ENCODE data around the gene EIF3K.
A peak's percentile ranks its signal among the peaks of the same experiment; 100 is the strongest.

GRCh38 chr19:38632476-38633213 lies 13.7 kb downstream of the EIF3K start:
- TF ChIP-seq POLR2A (IDR thresholded peaks at IDR 0.05; ENCODE audit: low read depth, low read length): peak; percentile 48; the same call in 1 of the 2 replicates
- TF ChIP-seq, protein P1, sequence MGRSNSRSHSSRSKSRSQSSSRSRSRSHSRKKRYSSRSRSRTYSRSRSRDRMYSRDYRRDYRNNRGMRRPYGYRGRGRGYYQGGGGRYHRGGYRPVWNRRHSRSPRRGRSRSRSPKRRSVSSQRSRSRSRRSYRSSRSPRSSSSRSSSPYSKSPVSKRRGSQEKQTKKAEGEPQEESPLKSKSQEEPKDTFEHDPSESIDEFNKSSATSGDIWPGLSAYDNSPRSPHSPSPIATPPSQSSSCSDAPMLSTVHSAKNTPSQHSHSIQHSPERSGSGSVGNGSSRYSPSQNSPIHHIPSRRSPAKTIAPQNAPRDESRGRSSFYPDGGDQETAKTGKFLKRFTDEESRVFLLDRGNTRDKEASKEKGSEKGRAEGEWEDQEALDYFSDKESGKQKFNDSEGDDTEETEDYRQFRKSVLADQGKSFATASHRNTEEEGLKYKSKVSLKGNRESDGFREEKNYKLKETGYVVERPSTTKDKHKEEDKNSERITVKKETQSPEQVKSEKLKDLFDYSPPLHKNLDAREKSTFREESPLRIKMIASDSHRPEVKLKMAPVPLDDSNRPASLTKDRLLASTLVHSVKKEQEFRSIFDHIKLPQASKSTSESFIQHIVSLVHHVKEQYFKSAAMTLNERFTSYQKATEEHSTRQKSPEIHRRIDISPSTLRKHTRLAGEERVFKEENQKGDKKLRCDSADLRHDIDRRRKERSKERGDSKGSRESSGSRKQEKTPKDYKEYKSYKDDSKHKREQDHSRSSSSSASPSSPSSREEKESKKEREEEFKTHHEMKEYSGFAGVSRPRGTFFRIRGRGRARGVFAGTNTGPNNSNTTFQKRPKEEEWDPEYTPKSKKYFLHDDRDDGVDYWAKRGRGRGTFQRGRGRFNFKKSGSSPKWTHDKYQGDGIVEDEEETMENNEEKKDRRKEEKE (IDR thresholded peaks at IDR 0.05): no peak
- TF ChIP-seq POLR2AphosphoS5 (IDR thresholded peaks at IDR 0.05; ENCODE audit: low read length): no peak
- no peak for TF ChIP-seq BACH1 (IDR thresholded peaks at IDR 0.05; ENCODE audit: borderline replicate concordance)
- no peak for TF ChIP-seq MXI1 (IDR thresholded peaks at IDR 0.05; ENCODE audit: low read depth, low read length)
- TF ChIP-seq, protein P2, sequence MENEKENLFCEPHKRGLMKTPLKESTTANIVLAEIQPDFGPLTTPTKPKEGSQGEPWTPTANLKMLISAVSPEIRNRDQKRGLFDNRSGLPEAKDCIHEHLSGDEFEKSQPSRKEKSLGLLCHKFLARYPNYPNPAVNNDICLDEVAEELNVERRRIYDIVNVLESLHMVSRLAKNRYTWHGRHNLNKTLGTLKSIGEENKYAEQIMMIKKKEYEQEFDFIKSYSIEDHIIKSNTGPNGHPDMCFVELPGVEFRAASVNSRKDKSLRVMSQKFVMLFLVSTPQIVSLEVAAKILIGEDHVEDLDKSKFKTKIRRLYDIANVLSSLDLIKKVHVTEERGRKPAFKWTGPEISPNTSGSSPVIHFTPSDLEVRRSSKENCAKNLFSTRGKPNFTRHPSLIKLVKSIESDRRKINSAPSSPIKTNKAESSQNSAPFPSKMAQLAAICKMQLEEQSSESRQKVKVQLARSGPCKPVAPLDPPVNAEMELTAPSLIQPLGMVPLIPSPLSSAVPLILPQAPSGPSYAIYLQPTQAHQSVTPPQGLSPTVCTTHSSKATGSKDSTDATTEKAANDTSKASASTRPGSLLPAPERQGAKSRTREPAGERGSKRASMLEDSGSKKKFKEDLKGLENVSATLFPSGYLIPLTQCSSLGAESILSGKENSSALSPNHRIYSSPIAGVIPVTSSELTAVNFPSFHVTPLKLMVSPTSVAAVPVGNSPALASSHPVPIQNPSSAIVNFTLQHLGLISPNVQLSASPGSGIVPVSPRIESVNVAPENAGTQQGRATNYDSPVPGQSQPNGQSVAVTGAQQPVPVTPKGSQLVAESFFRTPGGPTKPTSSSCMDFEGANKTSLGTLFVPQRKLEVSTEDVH (IDR thresholded peaks at IDR 0.05; ENCODE audit: low read depth, partially characterized antibody): no peak
- no peak for TF ChIP-seq EZH2 (IDR thresholded peaks at IDR 0.05; ENCODE audit: borderline replicate concordance, control insufficient read depth, low read depth, low read length)
- TF ChIP-seq CBX5 (IDR thresholded peaks at IDR 0.05; ENCODE audit: low read depth): no peak
- no peak for TF ChIP-seq SP1 (IDR thresholded peaks at IDR 0.05; ENCODE audit: low read depth, low read length)
- TF ChIP-seq SMC3 (IDR thresholded peaks at IDR 0.05; ENCODE audit: borderline replicate concordance, low read length): no peak
- no peak for TF ChIP-seq HDGF (IDR thresholded peaks at IDR 0.05)
- TF ChIP-seq SREBF2 (IDR thresholded peaks at IDR 0.05; ENCODE audit: low read length): no peak
- TF ChIP-seq, protein P3, sequence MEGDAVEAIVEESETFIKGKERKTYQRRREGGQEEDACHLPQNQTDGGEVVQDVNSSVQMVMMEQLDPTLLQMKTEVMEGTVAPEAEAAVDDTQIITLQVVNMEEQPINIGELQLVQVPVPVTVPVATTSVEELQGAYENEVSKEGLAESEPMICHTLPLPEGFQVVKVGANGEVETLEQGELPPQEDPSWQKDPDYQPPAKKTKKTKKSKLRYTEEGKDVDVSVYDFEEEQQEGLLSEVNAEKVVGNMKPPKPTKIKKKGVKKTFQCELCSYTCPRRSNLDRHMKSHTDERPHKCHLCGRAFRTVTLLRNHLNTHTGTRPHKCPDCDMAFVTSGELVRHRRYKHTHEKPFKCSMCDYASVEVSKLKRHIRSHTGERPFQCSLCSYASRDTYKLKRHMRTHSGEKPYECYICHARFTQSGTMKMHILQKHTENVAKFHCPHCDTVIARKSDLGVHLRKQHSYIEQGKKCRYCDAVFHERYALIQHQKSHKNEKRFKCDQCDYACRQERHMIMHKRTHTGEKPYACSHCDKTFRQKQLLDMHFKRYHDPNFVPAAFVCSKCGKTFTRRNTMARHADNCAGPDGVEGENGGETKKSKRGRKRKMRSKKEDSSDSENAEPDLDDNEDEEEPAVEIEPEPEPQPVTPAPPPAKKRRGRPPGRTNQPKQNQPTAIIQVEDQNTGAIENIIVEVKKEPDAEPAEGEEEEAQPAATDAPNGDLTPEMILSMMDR (IDR thresholded peaks at IDR 0.05 in 2 of 3, conservative IDR thresholded peaks at IDR 0.05 in 1 of 3; ENCODE audit: control insufficient read depth in 2 of 3, extremely low read depth in 1 of 3, insufficient read depth in 1 of 3, low read depth in 3 of 3, low read length in 3 of 3): no peak
- no peak for TF ChIP-seq NFIC (IDR thresholded peaks at IDR 0.05; ENCODE audit: low read depth, low read length)

Measured in GM12878 (cell line).